ENCODE results near the gene DNAH2. TPM values are rescaled to one million over a fixed set of nuclear protein-coding genes. Genes with fewer than 3 reads are reported as not detected.

Gene DNAH2
- total RNA-seq, 1 experiment from 2014 or later = 0.13 TPM

- intact Hi-C loops (cut with micrococcal nuclease; ENCODE audit: unreplicated experiment) (no loop called here), in situ Hi-C loops (cut with HindIII; ENCODE audit: low pct_unique_long_range_greater_than_20kb, low sequenced_read_pairs) (no loop called here)
- no peaks in the 10 kb centered on the region for H3K9me3 ChIP-seq (ENCODE audit: control insufficient read depth, insufficient read depth, low read depth, low read length)
- H3K4me3 ChIP-seq (ENCODE audit: low read depth in 2 of 2, low read length in 2 of 2) = no peak overlapping the region
- ChIA-PET CTCF (no interaction called here), POLR2A (no interaction called here)
- DNase-seq (ENCODE audit: low read depth, low spot score) = no peak
- no TSS peak for BruUV-seq (replicated peaks)
- ATAC-seq = no peak
- H3K27ac ChIP-seq (ENCODE audit: low read length) = no peak overlapping the region
- H3K36me3 ChIP-seq (ENCODE audit: control insufficient read depth, insufficient read depth, low read length) = no peaks in the 10 kb centered on the region
- no peaks in the 10 kb centered on the region for H3K27me3 ChIP-seq (ENCODE audit: control insufficient read depth, insufficient read depth, low read length)
- H3K4me1 ChIP-seq (ENCODE audit: control insufficient read depth, insufficient read depth, low read length) = no peaks in the 10 kb centered on the region
- TF ChIP-seq POLR2AphosphoS5 (IDR thresholded peaks at IDR 0.05; ENCODE audit: low read depth, low read length) (no peak), TCF7L2 (IDR thresholded peaks at IDR 0.05; ENCODE audit: low read depth, low read length) (no peak), SIN3A (IDR thresholded peaks at IDR 0.05; ENCODE audit: borderline replicate concordance, insufficient read depth, low read depth, low read length) (no peak)
- TF ChIP-seq, protein P1, sequence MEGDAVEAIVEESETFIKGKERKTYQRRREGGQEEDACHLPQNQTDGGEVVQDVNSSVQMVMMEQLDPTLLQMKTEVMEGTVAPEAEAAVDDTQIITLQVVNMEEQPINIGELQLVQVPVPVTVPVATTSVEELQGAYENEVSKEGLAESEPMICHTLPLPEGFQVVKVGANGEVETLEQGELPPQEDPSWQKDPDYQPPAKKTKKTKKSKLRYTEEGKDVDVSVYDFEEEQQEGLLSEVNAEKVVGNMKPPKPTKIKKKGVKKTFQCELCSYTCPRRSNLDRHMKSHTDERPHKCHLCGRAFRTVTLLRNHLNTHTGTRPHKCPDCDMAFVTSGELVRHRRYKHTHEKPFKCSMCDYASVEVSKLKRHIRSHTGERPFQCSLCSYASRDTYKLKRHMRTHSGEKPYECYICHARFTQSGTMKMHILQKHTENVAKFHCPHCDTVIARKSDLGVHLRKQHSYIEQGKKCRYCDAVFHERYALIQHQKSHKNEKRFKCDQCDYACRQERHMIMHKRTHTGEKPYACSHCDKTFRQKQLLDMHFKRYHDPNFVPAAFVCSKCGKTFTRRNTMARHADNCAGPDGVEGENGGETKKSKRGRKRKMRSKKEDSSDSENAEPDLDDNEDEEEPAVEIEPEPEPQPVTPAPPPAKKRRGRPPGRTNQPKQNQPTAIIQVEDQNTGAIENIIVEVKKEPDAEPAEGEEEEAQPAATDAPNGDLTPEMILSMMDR (IDR thresholded peaks at IDR 0.05) = no peak
- TF ChIP-seq, protein P2, sequence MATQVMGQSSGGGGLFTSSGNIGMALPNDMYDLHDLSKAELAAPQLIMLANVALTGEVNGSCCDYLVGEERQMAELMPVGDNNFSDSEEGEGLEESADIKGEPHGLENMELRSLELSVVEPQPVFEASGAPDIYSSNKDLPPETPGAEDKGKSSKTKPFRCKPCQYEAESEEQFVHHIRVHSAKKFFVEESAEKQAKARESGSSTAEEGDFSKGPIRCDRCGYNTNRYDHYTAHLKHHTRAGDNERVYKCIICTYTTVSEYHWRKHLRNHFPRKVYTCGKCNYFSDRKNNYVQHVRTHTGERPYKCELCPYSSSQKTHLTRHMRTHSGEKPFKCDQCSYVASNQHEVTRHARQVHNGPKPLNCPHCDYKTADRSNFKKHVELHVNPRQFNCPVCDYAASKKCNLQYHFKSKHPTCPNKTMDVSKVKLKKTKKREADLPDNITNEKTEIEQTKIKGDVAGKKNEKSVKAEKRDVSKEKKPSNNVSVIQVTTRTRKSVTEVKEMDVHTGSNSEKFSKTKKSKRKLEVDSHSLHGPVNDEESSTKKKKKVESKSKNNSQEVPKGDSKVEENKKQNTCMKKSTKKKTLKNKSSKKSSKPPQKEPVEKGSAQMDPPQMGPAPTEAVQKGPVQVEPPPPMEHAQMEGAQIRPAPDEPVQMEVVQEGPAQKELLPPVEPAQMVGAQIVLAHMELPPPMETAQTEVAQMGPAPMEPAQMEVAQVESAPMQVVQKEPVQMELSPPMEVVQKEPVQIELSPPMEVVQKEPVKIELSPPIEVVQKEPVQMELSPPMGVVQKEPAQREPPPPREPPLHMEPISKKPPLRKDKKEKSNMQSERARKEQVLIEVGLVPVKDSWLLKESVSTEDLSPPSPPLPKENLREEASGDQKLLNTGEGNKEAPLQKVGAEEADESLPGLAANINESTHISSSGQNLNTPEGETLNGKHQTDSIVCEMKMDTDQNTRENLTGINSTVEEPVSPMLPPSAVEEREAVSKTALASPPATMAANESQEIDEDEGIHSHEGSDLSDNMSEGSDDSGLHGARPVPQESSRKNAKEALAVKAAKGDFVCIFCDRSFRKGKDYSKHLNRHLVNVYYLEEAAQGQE (IDR thresholded peaks at IDR 0.05; ENCODE audit: insufficient read depth in 1 of 2, low read depth in 2 of 2, low read length in 1 of 2) = no peak
These were observed 72.6 kb downstream of the DNAH2 start for GRCh38 chr17:7790150-7790549.

- no TSS peak for BruUV-seq (replicated peaks)
- intact Hi-C loops (cut with micrococcal nuclease; ENCODE audit: unreplicated experiment) = no loop called here
- Histone ChIP-seq H3K36me3 (ENCODE audit: control insufficient read depth, insufficient read depth, low read length) (no peaks in the 10 kb centered on the region), H3K4me1 (ENCODE audit: control insufficient read depth, insufficient read depth, low read length) (no peaks in the 10 kb centered on the region), H3K9me3 (ENCODE audit: control insufficient read depth, insufficient read depth, low read depth, low read length) (no peaks in the 10 kb centered on the region), H3K27me3 (ENCODE audit: control insufficient read depth, insufficient read depth, low read length) (no peaks in the 10 kb centered on the region), H3K27ac (ENCODE audit: low read length) (no peak overlapping the region), H3K4me3 (ENCODE audit: low read depth in 2 of 2, low read length in 2 of 2) (no peak overlapping the region)
- no peak for DNase-seq (ENCODE audit: low read depth, low spot score)
- POLR2A ChIA-PET = no interaction called here
- no peak for TF ChIP-seq POLR2AphosphoS5 (IDR thresholded peaks at IDR 0.05; ENCODE audit: low read depth, low read length)
- TF ChIP-seq SIN3A (IDR thresholded peaks at IDR 0.05; ENCODE audit: borderline replicate concordance, insufficient read depth, low read depth, low read length) = no peak
- TF ChIP-seq, protein P1 (IDR thresholded peaks at IDR 0.05) = no peak
- TF ChIP-seq, protein P2 (IDR thresholded peaks at IDR 0.05; ENCODE audit: insufficient read depth in 1 of 2, low read depth in 2 of 2, low read length in 1 of 2) = no peak
- no peak for TF ChIP-seq TCF7L2 (IDR thresholded peaks at IDR 0.05; ENCODE audit: low read depth, low read length)
- in situ Hi-C loops (cut with HindIII; ENCODE audit: low pct_unique_long_range_greater_than_20kb, low sequenced_read_pairs) = no loop called here
- CTCF ChIA-PET = interaction anchor here (0.5 kb wide), 1 partner anchor 25 kb away, joined by 6 read pairs; no protein-coding TSS in a partner anchor
- ATAC-seq = no peak
These were observed 75.1 kb downstream of the DNAH2 start for GRCh38 chr17:7792611-7793010.
